Measurements from ENCODE around the gene CTSZ. TPM values are rescaled to one million over a fixed set of nuclear protein-coding genes. Genes with fewer than 3 reads are reported as not detected.
"Not testable (repeated sequence)": the region's sequence is repeated elsewhere in the genome, so short reads cannot be mapped to it uniquely, and the experiment has no call there.

Gene CTSZ
- total and polyA plus RNA-seq, 2 of the 8 experiments (the other 6 are each of a cell fraction or from before 2014, with no cell fraction given) = 32.8 to 34.0 TPM

DNA sequence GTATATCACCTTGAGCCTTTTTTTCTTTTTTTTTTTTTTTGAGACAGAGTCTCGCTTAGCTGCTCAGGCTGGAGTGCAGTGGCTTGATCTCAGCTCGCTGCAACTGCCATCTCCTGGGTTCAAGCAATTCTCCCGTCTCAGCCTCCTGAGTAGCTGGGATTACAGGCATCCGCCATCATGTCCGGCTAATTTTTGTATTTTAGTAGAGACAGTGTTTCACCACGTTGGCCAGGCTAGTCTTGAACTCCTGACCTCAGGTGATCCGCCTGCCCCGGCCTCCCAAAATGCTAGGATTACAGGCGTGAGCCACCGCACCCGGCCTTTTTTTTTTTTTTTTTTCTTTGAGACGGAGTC is 24.0 kb downstream of the CTSZ start:
- not testable (repeated sequence) for H3K4ac ChIP-seq (replicated peaks; ENCODE audit: insufficient read length, low read depth, low read length); DNase-seq (ENCODE audit: low read depth in 1 of 2, low spot score in 2 of 2); H2BK20ac ChIP-seq (ENCODE audit: low read length); H3K23me2 ChIP-seq (ENCODE audit: low read depth, low read length); H3K9ac ChIP-seq (replicated peaks in 1 of 4; ENCODE audit: extremely low read depth in 1 of 4, low read depth in 3 of 4, low read length in 3 of 4); H2BK120ac ChIP-seq (replicated peaks; ENCODE audit: low read depth, low read length); H3K27ac ChIP-seq (ENCODE audit: low read depth, low read length); H3K9me3 ChIP-seq (ENCODE audit: insufficient read depth in 2 of 2, low read depth in 1 of 2, low read length in 1 of 2); H3K56ac ChIP-seq (replicated peaks; ENCODE audit: insufficient read length, low read depth, low read length); H3K4me1 ChIP-seq (replicated peaks in 1 of 4; ENCODE audit: control insufficient read depth in 3 of 4, insufficient read depth in 4 of 4, low read length in 3 of 4); H3K4me2 ChIP-seq (ENCODE audit: insufficient read depth in 1 of 2, low read depth in 2 of 2, low read length in 2 of 2); H4K8ac ChIP-seq (ENCODE audit: extremely low read depth, insufficient read depth, low read length); H3K23ac ChIP-seq (ENCODE audit: insufficient read length); H3K4me3 ChIP-seq (ENCODE audit: extremely low read depth in 1 of 4, insufficient read depth in 2 of 4, low read depth in 3 of 4, low read length in 4 of 4); H2BK5ac ChIP-seq (ENCODE audit: low read depth, low read length); H2BK12ac ChIP-seq (ENCODE audit: low read depth, low read length); H2BK15ac ChIP-seq (ENCODE audit: low read length); H3K27me3 ChIP-seq (replicated peaks in 1 of 4; ENCODE audit: control insufficient read depth in 3 of 4, extremely low read depth in 1 of 4, insufficient read depth in 3 of 4, low read length in 3 of 4); H3K18ac ChIP-seq (ENCODE audit: extremely low read depth, low read length); H3K14ac ChIP-seq (ENCODE audit: insufficient read length); H4K91ac ChIP-seq (replicated peaks; ENCODE audit: insufficient read length, low read length); H2AK5ac ChIP-seq (ENCODE audit: low read depth, low read length); H2AFZ ChIP-seq (ENCODE audit: low read length); H4K5ac ChIP-seq (ENCODE audit: insufficient read length, low read depth, low read length); FAIRE-seq
- peaks cover 4 to 43% of the 10 kb centered on the region in 2 experiments for H3K79me2 ChIP-seq (ENCODE audit: control insufficient read depth in 1 of 2, insufficient read depth in 2 of 2, low read length in 2 of 2)
- 100% methylated on average over 2 of the region's 12 CpGs; no CpG with 5 or more reads in 1 of the 2 experiments for WGBS, 2 experiments (ENCODE audit: extremely low coverage in 1 of 2, insufficient coverage in 1 of 2, insufficient read length in 1 of 2, insufficient replicate concordance in 2 of 2, low coverage in 1 of 2, low lambda C conversion rate in 2 of 2, missing lambda C conversion rate in 1 of 2)
- ChIA-PET POLR2A (ENCODE audit: partially characterized antibody) (interaction anchor here (0.6 to 2.6 kb wide), 7 partner anchors 10 to 658 kb away, joined by 3 to 6 read pairs (median 3); partner anchors contain the start of gene ATP5F1E), CTCF (ENCODE audit: partially characterized antibody) (interaction anchor here (1.3 kb wide), 1 partner anchor 225 kb away, joined by 5 read pairs; no protein-coding TSS in a partner anchor)
- H4K20me1 ChIP-seq (replicated peaks in 1 of 2; ENCODE audit: control insufficient read depth in 1 of 2, insufficient read depth in 2 of 2, low read length in 2 of 2) = peaks cover 4 to 13% of the 10 kb centered on the region in 2 experiments
- peaks cover 8 to 17% (median 12%) of the 10 kb centered on the region in 4 experiments for H3K36me3 ChIP-seq (ENCODE audit: control insufficient read depth in 2 of 4, insufficient read depth in 4 of 4, low read length in 3 of 4)
- H3K79me1 ChIP-seq (ENCODE audit: low read depth, low read length) = peaks cover 18% of the 10 kb centered on the region

Data from H1 (cell line).